HG03064 (cell line): ENCODE data around the gene RBP7.

Source experiments
- ATAC-seq: cut with Tn5 transposase; IDR thresholded peaks from one replicate; pipeline ENCODE4 v1.9.1; 2021; ENCODE audit warnings: low read depth; ENCODE audit not compliant: unreplicated experiment

Gene RBP7

DNA sequence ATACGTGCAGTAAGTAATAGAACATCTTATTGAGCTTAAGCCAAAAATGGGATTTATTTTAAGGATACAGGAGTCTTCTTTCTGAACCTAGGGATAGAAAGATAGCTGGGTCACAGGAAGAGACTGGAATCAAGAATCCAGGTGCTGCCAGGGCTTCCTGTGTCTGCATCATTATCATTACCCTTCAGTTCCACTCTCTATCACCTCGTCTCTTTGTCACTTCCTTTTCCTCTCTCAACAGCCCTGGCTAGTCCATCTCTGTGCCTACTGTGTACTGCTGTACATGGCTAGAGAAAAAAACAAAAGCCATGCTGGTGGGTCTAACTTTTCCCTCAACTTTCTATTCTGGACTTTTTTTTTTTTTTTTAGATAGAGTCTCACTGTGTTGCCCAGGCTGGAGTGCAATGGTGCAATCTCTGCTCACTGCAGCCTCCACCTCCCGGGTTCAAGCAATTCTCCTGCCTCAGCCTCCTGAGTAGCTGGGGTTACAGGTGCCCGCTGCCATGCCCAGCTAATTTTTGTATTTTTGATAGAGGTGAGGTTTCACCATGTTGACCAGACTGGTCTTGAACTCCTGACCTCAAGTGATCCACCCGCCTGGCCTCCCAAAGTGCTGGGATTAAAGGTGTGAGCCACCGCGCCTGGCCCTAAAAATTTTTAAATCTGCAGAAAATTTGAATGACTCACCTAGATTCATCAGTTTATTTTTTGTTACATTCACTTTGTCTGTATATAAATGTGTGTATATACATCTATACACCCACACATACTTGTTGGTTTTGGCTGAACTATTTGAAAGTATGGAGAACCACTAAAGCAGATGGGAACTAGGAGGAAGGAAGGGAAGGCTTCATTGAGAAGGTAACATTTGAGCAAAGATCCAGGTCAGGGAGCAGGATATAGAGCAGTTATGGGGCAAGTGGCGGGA is 67.7 kb downstream of the RBP7 start:
- ATAC-seq = no peak

DNA sequence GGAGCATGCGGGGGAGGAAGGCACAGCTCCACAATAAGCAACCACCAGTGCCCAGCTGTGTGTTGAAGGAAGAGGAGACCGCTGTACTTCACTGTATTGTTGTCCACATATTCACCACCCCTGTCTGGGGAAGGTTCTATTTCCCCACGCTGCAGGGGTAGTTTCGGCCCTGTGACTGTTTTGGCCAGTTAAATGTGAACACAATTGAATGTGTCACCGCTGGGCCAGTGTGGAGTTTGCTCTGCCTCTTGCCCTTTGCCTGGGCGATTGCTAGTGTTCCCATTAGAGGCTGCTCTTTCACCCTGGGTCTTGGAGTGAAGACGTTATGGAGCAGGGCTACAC is 68.3 kb downstream of the RBP7 start:
- no peak for ATAC-seq
